SK-N-MC (cell line): Measurements from ENCODE around the gene CD38.
"Not testable (repeated sequence)": the region's sequence is repeated elsewhere in the genome, so short reads cannot be mapped to it uniquely, and the experiment has no call there.

Experiments
- DNase-seq: peaks from one replicate; pipeline ENCODE4 v3.0.0-alpha.2; 2011; ENCODE audit warnings: low read depth, low spot score
- H3K27ac ChIP-seq: fragments of 200-600 bp; sonication (generic); 2 replicates; pipeline ENCODE4 v1.5.1; 2016; ENCODE audit warnings: mixed run types
- H3K36me3 ChIP-seq: fragments of 200-600 bp; sonication (generic); 2 replicates; pipeline ENCODE4 v1.6.1; 2017; ENCODE audit warnings: antibody characterized with exemption, low read length, mixed read lengths; ENCODE audit not compliant: insufficient read depth
- H3K4me3 ChIP-seq: fragments of 200-600 bp; sonication (generic); 2 replicates; pipeline ENCODE4 v1.5.1; 2016
- H3K9ac ChIP-seq: fragments of 200-600 bp; sonication (generic); 2 replicates; pipeline ENCODE4 v1.8.0; 2017; ENCODE audit warnings: mixed run types, mixed read lengths; ENCODE audit not compliant: insufficient read length
- H3K9me3 ChIP-seq: fragments of 200-600 bp; sonication (generic); 2 replicates; pipeline ENCODE4 v1.6.1; 2017; ENCODE audit warnings: low read depth, mild to moderate bottlenecking, antibody characterized with exemption, low read length, moderate library complexity, mixed read lengths
- EZH2 ChIP-seq: fragments of 200-600 bp; sonication (generic); IDR thresholded peaks from one replicate; pipeline ENCODE4 v1.6.1; 2017; ENCODE audit warnings: antibody characterized with exemption
- FOXP2 ChIP-seq: optimal IDR thresholded peaks from 2 replicates; pipeline ENCODE3; 2011; ENCODE audit warnings: mild to moderate bottlenecking, moderate library complexity; ENCODE audit not compliant: insufficient read depth; ENCODE audit errors: extremely low read length, control extremely low read depth
- POLR2AphosphoS5 ChIP-seq: IDR thresholded peaks from 2 replicates; pipeline ENCODE4 v1.6.1; 2012; ENCODE audit warnings: mild to moderate bottlenecking, low read depth, low read length, borderline replicate concordance

Gene CD38

GRCh38 chr4:15755321-15756155 is 22.6 kb upstream of the CD38 start:
- Histone ChIP-seq H3K4me3 (no peak overlapping the region), H3K36me3 (no peaks in the 10 kb centered on the region), H3K27ac (no peak overlapping the region), H3K9me3 (no peaks in the 10 kb centered on the region), H3K9ac (no peak overlapping the region)
- DNase-seq, result no peak
- TF ChIP-seq POLR2AphosphoS5, result no peak
- no peak for TF ChIP-seq FOXP2
- no peak for TF ChIP-seq EZH2

- no peaks in the 10 kb centered on the region for H3K36me3 ChIP-seq
- TF ChIP-seq POLR2AphosphoS5, result no peak
- TF ChIP-seq FOXP2, result no peak
- TF ChIP-seq EZH2, result no peak
- no peak overlapping the region for H3K27ac ChIP-seq
- H3K4me3 ChIP-seq, result no peak overlapping the region
- no peak for DNase-seq
- no peaks in the 10 kb centered on the region for H3K9me3 ChIP-seq
- no peak overlapping the region for H3K9ac ChIP-seq
Measured at GRCh38 chr4:15756361-15756861, 21.7 kb upstream of the CD38 start.

- Histone ChIP-seq H3K27ac (no peak overlapping the region), H3K4me3 (no peak overlapping the region), H3K36me3 (no peaks in the 10 kb centered on the region), H3K9me3 (no peaks in the 10 kb centered on the region), H3K9ac (no peak overlapping the region)
- TF ChIP-seq FOXP2 (no peak), EZH2 (no peak), POLR2AphosphoS5 (no peak)
- no peak for DNase-seq
Measured at GRCh38 chr4:15757054-15757453, 21.1 kb upstream of the CD38 start.

- no peak overlapping the region for H3K27ac ChIP-seq
- H3K4me3 ChIP-seq, result no peak overlapping the region
- TF ChIP-seq POLR2AphosphoS5 (no peak), EZH2 (no peak), FOXP2 (no peak)
- H3K36me3 ChIP-seq, result no peaks in the 10 kb centered on the region
- DNase-seq, result no peak
- no peaks in the 10 kb centered on the region for H3K9me3 ChIP-seq
- H3K9ac ChIP-seq, result no peak overlapping the region
Measured at GRCh38 chr4:15758294-15758693, 19.8 kb upstream of the CD38 start.

GRCh38 chr4:15762460-15762859 is 15.7 kb upstream of the CD38 start:
- not testable (repeated sequence) for H3K9ac ChIP-seq, H3K9me3 ChIP-seq, H3K4me3 ChIP-seq, DNase-seq, H3K36me3 ChIP-seq, H3K27ac ChIP-seq

- Histone ChIP-seq H3K36me3 (no peaks in the 10 kb centered on the region), H3K9me3 (no peaks in the 10 kb centered on the region), H3K4me3 (no peak overlapping the region), H3K9ac (no peak overlapping the region), H3K27ac (no peak overlapping the region)
- DNase-seq, result no peak
- no peak for TF ChIP-seq FOXP2
- TF ChIP-seq POLR2AphosphoS5, result no peak
- no peak for TF ChIP-seq EZH2
Measured at GRCh38 chr4:15765391-15765790, 12.7 kb upstream of the CD38 start.

- H3K9ac ChIP-seq, result no peak overlapping the region
- no peak overlapping the region for H3K4me3 ChIP-seq
- H3K36me3 ChIP-seq, result no peaks in the 10 kb centered on the region
- DNase-seq, result no peak
- TF ChIP-seq POLR2AphosphoS5 (no peak), EZH2 (no peak), FOXP2 (no peak)
- H3K27ac ChIP-seq, result no peak overlapping the region
- H3K9me3 ChIP-seq, result no peaks in the 10 kb centered on the region
Measured at GRCh38 chr4:15765910-15766697, 12.0 kb upstream of the CD38 start.

GRCh38 chr4:15766821-15767220 is 11.3 kb upstream of the CD38 start:
- no peak overlapping the region for H3K27ac ChIP-seq
- H3K9ac ChIP-seq, result no peak overlapping the region
- TF ChIP-seq POLR2AphosphoS5 (no peak), FOXP2 (no peak), EZH2 (no peak)
- H3K4me3 ChIP-seq, result no peak overlapping the region
- DNase-seq, result no peak
- H3K36me3 ChIP-seq, result no peaks in the 10 kb centered on the region
- H3K9me3 ChIP-seq, result no peaks in the 10 kb centered on the region

GRCh38 chr4:15769202-15769601 is 8.9 kb upstream of the CD38 start:
- Histone ChIP-seq H3K9me3 (no peaks in the 10 kb centered on the region), H3K27ac (no peak overlapping the region), H3K9ac (no peak overlapping the region), H3K36me3 (no peaks in the 10 kb centered on the region), H3K4me3 (no peak overlapping the region)
- TF ChIP-seq FOXP2 (no peak), POLR2AphosphoS5 (no peak), EZH2 (no peak)
- DNase-seq, result no peak
